ENCODE data around the gene SLC18A2. TPM values are rescaled to one million over a fixed set of nuclear protein-coding genes. Genes with fewer than 3 reads are reported as not detected.

SLC18A2 gene
- total and polyA plus RNA-seq, 10 of the 15 experiments (the other 5 are each of a cell fraction or from before 2014, with no cell fraction given), result 0.06 to 1.1 (median 0.25) TPM; not detected in 5

DNA sequence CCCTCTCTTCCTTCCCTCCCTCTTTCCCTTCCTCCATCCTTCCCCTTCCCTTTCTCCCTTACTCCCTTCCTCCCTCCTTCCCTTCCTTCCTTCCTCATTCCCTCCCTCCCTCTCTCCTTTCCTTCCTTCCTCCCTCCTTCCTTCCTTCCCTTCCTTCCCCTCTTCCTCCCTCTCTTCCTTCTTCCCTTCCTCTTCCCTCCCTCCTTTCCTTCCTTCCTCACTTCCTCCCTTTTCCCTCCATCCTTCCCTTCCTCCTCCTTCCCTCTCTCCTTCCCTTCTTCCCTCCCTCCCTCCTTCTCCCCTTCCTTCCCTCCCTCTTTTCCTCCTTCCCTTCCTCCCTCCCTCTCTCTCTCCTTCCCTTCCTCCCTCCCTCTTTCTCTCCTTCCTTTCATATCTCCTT, 12.7 kb upstream of the SLC18A2 start:
- SMC1A ChIA-PET (ENCODE audit: uncharacterized antibody, unreplicated experiment), result interaction anchor here (0.6 to 2.9 kb wide), 2 partner anchors 92 to 992 kb away, joined by 4 to 9 read pairs; no protein-coding TSS in a partner anchor
- no peaks in the 10 kb centered on the region; a peak in 1 of 4 replicates for H3K27me3 ChIP-seq (replicated peaks in 1 of 2; ENCODE audit: control insufficient read depth in 2 of 2, insufficient read depth in 2 of 2, low read length in 1 of 2)
- CTCF ChIA-PET, result interaction anchor here (2.2 to 4.7 kb wide), 2 partner anchors 91 to 222 kb away, joined by 8 to 43 read pairs; no protein-coding TSS in a partner anchor
- H3K9ac ChIP-seq (ENCODE audit: control insufficient read depth, insufficient read depth, low read length), result no peak overlapping the region
- no peak overlapping the region for H3K4me2 ChIP-seq (ENCODE audit: control insufficient read depth, insufficient read depth)
- in situ Hi-C loops (cut with MboI) (loop anchor here (10.0 kb wide), 1 partner anchor 1007 kb away; no protein-coding TSS in a partner anchor), intact Hi-C loops (cut with micrococcal nuclease; ENCODE audit: unreplicated experiment) (no loop called here)
- no peaks in the 10 kb centered on the region for H3K79me2 ChIP-seq (ENCODE audit: control insufficient read depth, insufficient read depth, low read length)
- H3K9me3 ChIP-seq (replicated peaks; ENCODE audit: control insufficient read depth, insufficient read depth, low read length), result no peaks in the 10 kb centered on the region
- H3K36me3 ChIP-seq (ENCODE audit: control insufficient read depth in 2 of 2, insufficient read depth in 2 of 2, low read length in 1 of 2), result no peaks in the 10 kb centered on the region
- no peak overlapping the region for H3K4me3 ChIP-seq
- H3K27ac ChIP-seq (ENCODE audit: control insufficient read depth, insufficient read depth), result no peak overlapping the region
- no peak overlapping the region for H2AFZ ChIP-seq (ENCODE audit: control insufficient read depth, low read depth, low read length)
- POLR2A ChIA-PET, result no interaction called here
- FAIRE-seq (no peak), DNase-seq (ENCODE audit: low read depth, low spot score) (no peak), ATAC-seq (no peak)
- no peaks in the 10 kb centered on the region for H3K4me1 ChIP-seq (ENCODE audit: control insufficient read depth, insufficient read depth, low read length)
- no TSS peak for BruUV-seq (replicated peaks)
- no peaks in the 10 kb centered on the region for H4K20me1 ChIP-seq (ENCODE audit: control insufficient read depth, insufficient read depth)
- RAD21 ChIA-PET (ENCODE audit: unreplicated experiment), result interaction anchor here (1.2 to 1.6 kb wide), 2 partner anchors 11 to 90 kb away, joined by 4 read pairs; no protein-coding TSS in a partner anchor
- no peak for TF ChIP-seq BCLAF1 (IDR thresholded peaks at IDR 0.05)
- no peak for TF ChIP-seq SREBF2 (IDR thresholded peaks at IDR 0.05; ENCODE audit: low read length)
- TF ChIP-seq CEBPZ (IDR thresholded peaks at IDR 0.05; ENCODE audit: low read depth, low read length), result no peak
- TF ChIP-seq NBN (IDR thresholded peaks at IDR 0.05), result no peak
- TF ChIP-seq, protein P1, sequence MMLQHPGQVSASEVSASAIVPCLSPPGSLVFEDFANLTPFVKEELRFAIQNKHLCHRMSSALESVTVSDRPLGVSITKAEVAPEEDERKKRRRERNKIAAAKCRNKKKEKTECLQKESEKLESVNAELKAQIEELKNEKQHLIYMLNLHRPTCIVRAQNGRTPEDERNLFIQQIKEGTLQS (IDR thresholded peaks at IDR 0.05; ENCODE audit: borderline replicate concordance, extremely low read depth, low read depth, low read length), result no peak
- no peak for TF ChIP-seq ZNF384 (IDR thresholded peaks at IDR 0.05; ENCODE audit: borderline replicate concordance, low read depth, low read length)
- TF ChIP-seq MTA2 (IDR thresholded peaks at IDR 0.05; ENCODE audit: low read depth), result no peak
- TF ChIP-seq, protein P2, sequence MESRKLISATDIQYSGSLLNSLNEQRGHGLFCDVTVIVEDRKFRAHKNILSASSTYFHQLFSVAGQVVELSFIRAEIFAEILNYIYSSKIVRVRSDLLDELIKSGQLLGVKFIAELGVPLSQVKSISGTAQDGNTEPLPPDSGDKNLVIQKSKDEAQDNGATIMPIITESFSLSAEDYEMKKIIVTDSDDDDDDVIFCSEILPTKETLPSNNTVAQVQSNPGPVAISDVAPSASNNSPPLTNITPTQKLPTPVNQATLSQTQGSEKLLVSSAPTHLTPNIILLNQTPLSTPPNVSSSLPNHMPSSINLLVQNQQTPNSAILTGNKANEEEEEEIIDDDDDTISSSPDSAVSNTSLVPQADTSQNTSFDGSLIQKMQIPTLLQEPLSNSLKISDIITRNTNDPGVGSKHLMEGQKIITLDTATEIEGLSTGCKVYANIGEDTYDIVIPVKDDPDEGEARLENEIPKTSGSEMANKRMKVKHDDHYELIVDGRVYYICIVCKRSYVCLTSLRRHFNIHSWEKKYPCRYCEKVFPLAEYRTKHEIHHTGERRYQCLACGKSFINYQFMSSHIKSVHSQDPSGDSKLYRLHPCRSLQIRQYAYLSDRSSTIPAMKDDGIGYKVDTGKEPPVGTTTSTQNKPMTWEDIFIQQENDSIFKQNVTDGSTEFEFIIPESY (IDR thresholded peaks at IDR 0.05), result no peak
- TF ChIP-seq BACH1 (IDR thresholded peaks at IDR 0.05; ENCODE audit: borderline replicate concordance), result no peak
- TF ChIP-seq, protein P3, sequence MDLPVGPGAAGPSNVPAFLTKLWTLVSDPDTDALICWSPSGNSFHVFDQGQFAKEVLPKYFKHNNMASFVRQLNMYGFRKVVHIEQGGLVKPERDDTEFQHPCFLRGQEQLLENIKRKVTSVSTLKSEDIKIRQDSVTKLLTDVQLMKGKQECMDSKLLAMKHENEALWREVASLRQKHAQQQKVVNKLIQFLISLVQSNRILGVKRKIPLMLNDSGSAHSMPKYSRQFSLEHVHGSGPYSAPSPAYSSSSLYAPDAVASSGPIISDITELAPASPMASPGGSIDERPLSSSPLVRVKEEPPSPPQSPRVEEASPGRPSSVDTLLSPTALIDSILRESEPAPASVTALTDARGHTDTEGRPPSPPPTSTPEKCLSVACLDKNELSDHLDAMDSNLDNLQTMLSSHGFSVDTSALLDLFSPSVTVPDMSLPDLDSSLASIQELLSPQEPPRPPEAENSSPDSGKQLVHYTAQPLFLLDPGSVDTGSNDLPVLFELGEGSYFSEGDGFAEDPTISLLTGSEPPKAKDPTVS (IDR thresholded peaks at IDR 0.05; ENCODE audit: low read depth, low read length), result no peak
- no peak for TF ChIP-seq MEF2B (IDR thresholded peaks at IDR 0.05; ENCODE audit: partially characterized antibody, poor library complexity, severe bottlenecking)
- TF ChIP-seq, protein P4, sequence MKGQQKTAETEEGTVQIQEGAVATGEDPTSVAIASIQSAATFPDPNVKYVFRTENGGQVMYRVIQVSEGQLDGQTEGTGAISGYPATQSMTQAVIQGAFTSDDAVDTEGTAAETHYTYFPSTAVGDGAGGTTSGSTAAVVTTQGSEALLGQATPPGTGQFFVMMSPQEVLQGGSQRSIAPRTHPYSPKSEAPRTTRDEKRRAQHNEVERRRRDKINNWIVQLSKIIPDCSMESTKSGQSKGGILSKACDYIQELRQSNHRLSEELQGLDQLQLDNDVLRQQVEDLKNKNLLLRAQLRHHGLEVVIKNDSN (IDR thresholded peaks at IDR 0.05; ENCODE audit: borderline replicate concordance, extremely low read length, insufficient read depth, low read depth, low read length), result no peak
- no peak for TF ChIP-seq ESRRA (IDR thresholded peaks at IDR 0.05; ENCODE audit: low read length)

Measured in GM12878 (cell line).